ENCODE results near the gene RAMP2.
A peak's percentile ranks its signal among the peaks of the same experiment; 100 is the strongest.

Gene RAMP2

GRCh38 chr17:42779304-42779935, 18.4 kb downstream of the RAMP2 start:
- POLR2A ChIA-PET = interaction anchor here (0.5 to 2.6 kb wide), 2 partner anchors 18 to 205 kb away, joined by 7 to 13 read pairs; partner anchors contain the start of genes CNTD1 and COA3
- Histone ChIP-seq H3K4me3 (ENCODE audit: low read depth, low read length) (no peak overlapping the region), H3K9me3 (ENCODE audit: control insufficient read depth, insufficient read depth, low read depth, low read length) (no peaks in the 10 kb centered on the region), H3K4me1 (ENCODE audit: control insufficient read depth, insufficient read depth, low read length) (peaks cover 5% of the 10 kb centered on the region; the same call in 1 of the 2 replicates), H3K36me3 (ENCODE audit: control insufficient read depth in 2 of 2, insufficient read depth in 1 of 2, low read length in 2 of 2) (peaks cover 32 to 66% of the 10 kb centered on the region in 2 experiments), H3K27ac (ENCODE audit: extremely low read depth, low read depth, low read length) (no peak overlapping the region)
- TF ChIP-seq GLI4 (tag by site-specific recombination; IDR thresholded peaks at IDR 0.05) (no peak), EGR2 (tag by site-specific recombination; IDR thresholded peaks at IDR 0.05; ENCODE audit: low read depth) (peak; percentile 30)
- CTCF ChIA-PET = interaction anchor here (0.9 to 3.6 kb wide), 3 partner anchors 16 to 45 kb away, joined by 3 to 16 read pairs (median 3); no protein-coding TSS in a partner anchor

GRCh38 chr17:42779936-42780850, 19.2 kb downstream of the RAMP2 start, which contains the start of gene WNK4:
TSS of gene WNK4 (plus strand) at chr17:42780610. CDS start at chr17:42780699, 89 bp downstream.
- H3K9me3 ChIP-seq (ENCODE audit: control insufficient read depth, insufficient read depth, low read depth, low read length) = no peaks in the 10 kb centered on the region
- ChIA-PET CTCF (interaction anchor here (0.6 to 3.6 kb wide), 7 partner anchors 8 to 502 kb away, joined by 3 to 16 read pairs (median 3); partner anchors contain the start of gene VPS25), POLR2A (interaction anchor here (0.9 to 2.6 kb wide), 8 partner anchors 12 to 213 kb away, joined by 3 to 13 read pairs (median 4); partner anchors contain the start of genes BECN1, CNTD1, COA3 and RETREG3)
- peaks cover 28 to 58% of the 10 kb centered on the region in 2 experiments for H3K36me3 ChIP-seq (ENCODE audit: control insufficient read depth in 2 of 2, insufficient read depth in 1 of 2, low read length in 2 of 2)
- peak within 1 kb of the TSS; percentile 11; the same call in 1 of the 2 replicates for H3K27ac ChIP-seq (ENCODE audit: extremely low read depth, low read depth, low read length)
- H3K4me1 ChIP-seq (ENCODE audit: control insufficient read depth, insufficient read depth, low read length) = peaks cover 5% of the 10 kb centered on the region; the same call in 1 of the 2 replicates
- TF ChIP-seq GLIS1 (tag by site-specific recombination; IDR thresholded peaks at IDR 0.05) (0 out of 2 replicates have a peak, but pooled peaks have one; percentile 24), IKZF3 (tag by site-specific recombination; IDR thresholded peaks at IDR 0.05) (no peak), SP2 (tag by site-specific recombination; IDR thresholded peaks at IDR 0.05) (0 out of 2 replicates have a peak, but pooled peaks have one; percentile 17), ZNF530 (tag by site-specific recombination; IDR thresholded peaks at IDR 0.05; ENCODE audit: low read depth) (no peak), SETDB1 (IDR thresholded peaks at IDR 0.05; ENCODE audit: insufficient read length, low read length) (no peak)
- H3K4me3 ChIP-seq (ENCODE audit: low read depth, low read length) = peak within 1 kb of the TSS; percentile 45

GRCh38 chr17:42780851-42781638, 20.0 kb downstream of the RAMP2 start:
- ChIA-PET POLR2A (interaction anchor here (0.9 to 2.6 kb wide), 9 partner anchors 8 to 214 kb away, joined by 3 to 13 read pairs (median 4); partner anchors contain the start of genes BECN1, CNTD1, COA3 and RETREG3), CTCF (interaction anchor here (0.5 to 3.6 kb wide), 7 partner anchors 8 to 503 kb away, joined by 3 to 16 read pairs (median 5); partner anchors contain the start of genes PSMC3IP and VPS25)
- Histone ChIP-seq H3K27ac (ENCODE audit: extremely low read depth, low read depth, low read length) (peak overlapping the region; percentile 11; the same call in 1 of the 2 replicates), H3K4me1 (ENCODE audit: control insufficient read depth, insufficient read depth, low read length) (peaks cover 5% of the 10 kb centered on the region; the same call in 1 of the 2 replicates), H3K4me3 (ENCODE audit: low read depth, low read length) (peak overlapping the region; percentile 45), H3K36me3 (ENCODE audit: control insufficient read depth in 2 of 2, insufficient read depth in 1 of 2, low read length in 2 of 2) (peaks cover 23 to 49% of the 10 kb centered on the region in 2 experiments; a peak in 2 of 3 replicates), H3K9me3 (ENCODE audit: control insufficient read depth, insufficient read depth, low read depth, low read length) (no peaks in the 10 kb centered on the region)
- no peak for TF ChIP-seq ZNF530 (tag by site-specific recombination; IDR thresholded peaks at IDR 0.05; ENCODE audit: low read depth)
- TF ChIP-seq HOXA7 (CRISPR knock-in tag; IDR thresholded peaks at IDR 0.05; ENCODE audit: borderline replicate concordance) = no peak
- TF ChIP-seq, protein P1, sequence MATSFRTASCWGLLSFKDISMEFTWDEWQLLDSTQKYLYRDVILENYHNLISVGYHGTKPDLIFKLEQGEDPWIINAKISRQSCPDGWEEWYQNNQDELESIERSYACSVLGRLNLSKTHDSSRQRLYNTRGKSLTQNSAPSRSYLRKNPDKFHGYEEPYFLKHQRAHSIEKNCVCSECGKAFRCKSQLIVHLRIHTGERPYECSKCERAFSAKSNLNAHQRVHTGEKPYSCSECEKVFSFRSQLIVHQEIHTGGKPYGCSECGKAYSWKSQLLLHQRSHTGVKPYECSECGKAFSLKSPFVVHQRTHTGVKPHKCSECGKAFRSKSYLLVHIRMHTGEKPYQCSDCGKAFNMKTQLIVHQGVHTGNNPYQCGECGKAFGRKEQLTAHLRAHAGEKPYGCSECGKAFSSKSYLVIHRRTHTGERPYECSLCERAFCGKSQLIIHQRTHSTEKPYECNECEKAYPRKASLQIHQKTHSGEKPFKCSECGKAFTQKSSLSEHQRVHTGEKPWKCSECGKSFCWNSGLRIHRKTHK (tag by site-specific recombination; IDR thresholded peaks at IDR 0.05) = no peak
- TF ChIP-seq ZNF112 (tag by site-specific recombination; IDR thresholded peaks at IDR 0.05) = no peak
- TF ChIP-seq ZNF596 (tag by site-specific recombination; IDR thresholded peaks at IDR 0.05) = no peak
- no peak for TF ChIP-seq OVOL3 (tag by site-specific recombination; IDR thresholded peaks at IDR 0.05)
- no peak for TF ChIP-seq ZXDB (tag by site-specific recombination; IDR thresholded peaks at IDR 0.05)
- no peak for TF ChIP-seq ZNF707 (tag by site-specific recombination; IDR thresholded peaks at IDR 0.05)
- no peak for TF ChIP-seq ZNF610 (tag by site-specific recombination; IDR thresholded peaks at IDR 0.05; ENCODE audit: borderline replicate concordance)
- no peak for TF ChIP-seq ZBTB17 (tag by site-specific recombination; IDR thresholded peaks at IDR 0.05)
- no peak for TF ChIP-seq ZNF248 (tag by site-specific recombination; IDR thresholded peaks at IDR 0.05)
- no peak for TF ChIP-seq ZNF274 (IDR thresholded peaks at IDR 0.05; ENCODE audit: low read length)
- no peak for TF ChIP-seq ZNF274 (tag by site-specific recombination; IDR thresholded peaks at IDR 0.05; ENCODE audit: borderline replicate concordance)
- no peak for TF ChIP-seq ZSCAN30 (tag by site-specific recombination; IDR thresholded peaks at IDR 0.05)
- TF ChIP-seq ZNF654 (tag by site-specific recombination; IDR thresholded peaks at IDR 0.05; ENCODE audit: low read depth) = no peak
- TF ChIP-seq ZNF37A (tag by site-specific recombination; IDR thresholded peaks at IDR 0.05) = no peak
- TF ChIP-seq ZNF623 (tag by site-specific recombination; IDR thresholded peaks at IDR 0.05) = no peak
- no peak for TF ChIP-seq ZNF701 (tag by site-specific recombination; IDR thresholded peaks at IDR 0.05)
- TF ChIP-seq ZNF214 (tag by site-specific recombination; IDR thresholded peaks at IDR 0.05; ENCODE audit: borderline replicate concordance) = no peak
- no peak for TF ChIP-seq ZNF354C (tag by site-specific recombination; IDR thresholded peaks at IDR 0.05; ENCODE audit: borderline replicate concordance, low read depth)

Data from HEK293 (cell line).